GM19193 (cell line): ENCODE data around the gene NBDY.

ENCODE experiments used
- POLR2A ChIP-seq: IDR thresholded peaks from 4 replicates; pipeline ENCODE4 v1.6.1; 2011; ENCODE audit not compliant: insufficient read depth, insufficient read length; ENCODE audit errors: extremely low read depth

The NBDY gene

DNA sequence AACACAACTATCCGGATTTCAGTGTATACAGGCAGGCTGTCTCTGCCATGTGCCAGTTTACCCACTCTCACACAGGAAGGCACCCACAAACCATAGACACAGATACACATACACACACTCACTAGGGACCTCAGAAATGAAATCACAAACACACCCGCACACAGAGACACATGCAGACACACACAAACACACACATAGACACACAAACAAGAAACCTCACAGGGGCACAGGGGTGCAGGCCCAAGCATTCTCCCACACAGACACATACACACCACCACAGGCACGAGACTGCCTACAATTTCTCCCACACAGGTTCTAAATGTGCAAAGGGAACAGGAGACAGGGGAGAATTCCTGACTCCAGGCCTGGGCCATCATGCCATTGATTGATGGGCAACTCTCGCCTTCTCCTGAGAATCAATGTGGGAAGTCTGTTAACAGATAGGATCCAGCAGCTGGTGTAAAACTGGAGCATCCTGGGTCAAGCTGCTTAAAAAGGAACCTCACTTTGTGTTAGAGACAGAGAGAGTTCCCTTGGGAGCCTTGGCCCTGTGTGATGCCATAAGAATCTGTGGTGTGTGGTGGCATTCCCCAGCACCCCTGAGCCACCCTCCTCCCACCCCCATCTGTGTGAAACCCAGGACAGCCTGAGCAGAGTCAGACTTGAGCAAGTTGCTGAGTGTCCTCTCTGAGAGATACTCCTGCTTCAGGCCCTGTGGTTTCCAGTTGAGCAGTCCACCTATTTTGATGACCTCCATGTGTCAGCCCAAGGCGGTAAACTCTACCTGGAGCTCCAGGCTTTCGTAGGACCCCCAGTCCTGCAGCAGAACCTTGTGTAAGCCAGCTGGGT is 33.9 kb downstream of the NBDY start:
- TF ChIP-seq POLR2A, result no peak

DNA sequence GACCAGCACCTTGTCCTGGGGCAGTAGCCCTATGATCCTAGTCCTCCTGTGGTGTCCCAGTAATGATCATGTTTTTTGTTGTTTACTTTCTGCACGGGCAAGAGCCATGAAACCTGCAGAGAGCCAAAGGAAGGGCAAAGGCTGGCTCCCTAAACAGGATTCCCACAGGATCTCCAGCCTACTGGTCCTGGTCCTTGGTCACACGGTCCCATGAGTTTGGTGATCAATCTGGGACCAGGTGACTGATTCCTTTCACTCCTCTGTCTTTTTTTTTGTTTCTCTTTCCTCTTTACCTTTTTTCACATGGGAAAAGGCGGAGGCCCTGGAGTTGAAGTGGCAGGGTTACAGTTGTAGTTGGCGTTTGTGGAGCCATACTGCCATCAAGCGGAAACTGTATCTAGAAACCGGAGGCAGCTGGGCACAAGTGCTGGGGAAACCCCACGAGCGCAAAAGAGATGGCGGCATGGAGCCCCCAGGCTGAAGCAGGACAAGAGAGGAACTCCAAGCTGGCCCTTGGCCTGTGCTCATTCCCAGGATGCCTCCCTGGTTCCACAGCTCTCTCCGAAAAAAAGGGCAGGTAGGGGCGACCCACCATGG is 34.6 kb downstream of the NBDY start:
- peak; percentile 29 for TF ChIP-seq POLR2A

DNA sequence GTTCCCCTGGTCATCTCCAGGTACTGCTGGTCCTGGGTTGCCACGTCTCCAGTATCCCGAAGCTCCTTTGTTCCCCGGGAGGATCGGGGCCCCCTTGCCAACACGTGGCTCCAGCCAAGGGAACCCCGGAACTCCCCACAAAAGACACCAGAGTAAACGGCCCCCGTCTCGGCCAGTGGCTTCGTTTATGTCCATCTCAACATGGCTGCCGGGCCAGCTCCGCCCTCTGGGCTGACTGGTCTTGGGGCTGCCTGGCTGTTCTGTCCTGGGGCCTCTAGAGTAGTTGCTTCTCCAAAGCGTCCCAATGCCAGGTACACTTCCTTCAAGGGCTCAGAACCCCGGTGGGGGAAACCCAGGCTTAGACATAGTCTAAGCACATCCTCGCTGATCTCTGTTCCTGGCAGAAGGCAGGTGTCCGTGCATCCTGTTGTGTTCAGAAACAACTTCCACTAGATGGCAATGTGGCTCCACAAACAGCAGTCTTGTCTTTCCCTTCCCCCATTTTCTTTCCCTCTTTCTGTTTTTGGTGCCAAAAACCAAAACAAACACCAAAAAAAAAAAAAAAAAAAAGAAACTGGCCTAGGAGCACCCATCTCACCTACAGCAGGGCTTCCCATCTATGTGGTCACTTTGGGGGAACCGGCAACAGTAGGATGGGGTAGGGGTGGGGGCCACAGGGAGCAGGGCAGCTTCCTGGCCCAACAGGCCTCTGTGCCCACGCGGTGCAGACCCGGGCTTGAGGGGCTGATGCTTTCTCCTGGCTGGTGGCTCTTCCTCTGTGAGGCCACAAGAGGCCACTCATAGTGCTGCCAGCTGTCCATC is 35.3 kb downstream of the NBDY start:
- peak; percentile 12 for TF ChIP-seq POLR2A

DNA sequence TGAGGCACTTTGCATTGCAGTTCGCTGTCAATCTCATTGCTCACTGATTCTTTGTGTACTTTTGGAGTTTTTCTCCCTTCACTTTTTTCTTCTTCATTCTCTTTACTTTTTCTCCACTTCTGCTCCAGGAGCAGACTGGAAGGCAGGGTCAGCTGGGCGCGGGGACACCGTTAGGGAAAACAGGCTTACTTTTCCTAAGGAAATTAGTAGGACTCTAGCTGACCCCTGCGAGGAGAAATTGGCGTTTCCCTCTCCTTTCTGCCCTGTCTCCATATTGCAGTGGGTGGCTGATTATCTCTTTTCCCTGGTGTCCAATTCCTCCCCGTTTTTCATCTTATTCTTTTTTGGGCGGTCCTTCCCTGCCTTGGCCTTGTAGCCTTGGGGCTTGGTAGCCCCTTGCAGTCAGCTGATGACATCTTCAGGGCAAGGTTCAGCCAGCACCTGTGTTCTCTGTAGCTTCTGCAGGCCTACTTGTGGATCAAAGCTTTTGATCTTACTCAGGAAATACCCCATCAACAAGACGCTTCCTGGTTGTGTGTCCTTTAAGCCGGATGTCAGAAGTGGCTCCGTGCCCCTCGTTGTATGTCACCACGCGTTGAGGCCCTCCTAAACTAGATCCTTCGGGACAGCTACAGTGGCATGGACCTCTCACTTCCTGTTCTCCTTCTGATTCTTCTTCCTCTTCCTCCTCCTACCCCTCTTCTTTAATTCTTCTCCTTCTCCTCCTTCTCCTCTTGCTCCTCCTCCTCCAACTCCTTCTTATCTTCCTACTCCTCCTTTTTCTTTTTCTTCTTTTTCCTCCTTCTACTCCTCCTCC is 36.1 kb downstream of the NBDY start:
- no peak for TF ChIP-seq POLR2A

DNA sequence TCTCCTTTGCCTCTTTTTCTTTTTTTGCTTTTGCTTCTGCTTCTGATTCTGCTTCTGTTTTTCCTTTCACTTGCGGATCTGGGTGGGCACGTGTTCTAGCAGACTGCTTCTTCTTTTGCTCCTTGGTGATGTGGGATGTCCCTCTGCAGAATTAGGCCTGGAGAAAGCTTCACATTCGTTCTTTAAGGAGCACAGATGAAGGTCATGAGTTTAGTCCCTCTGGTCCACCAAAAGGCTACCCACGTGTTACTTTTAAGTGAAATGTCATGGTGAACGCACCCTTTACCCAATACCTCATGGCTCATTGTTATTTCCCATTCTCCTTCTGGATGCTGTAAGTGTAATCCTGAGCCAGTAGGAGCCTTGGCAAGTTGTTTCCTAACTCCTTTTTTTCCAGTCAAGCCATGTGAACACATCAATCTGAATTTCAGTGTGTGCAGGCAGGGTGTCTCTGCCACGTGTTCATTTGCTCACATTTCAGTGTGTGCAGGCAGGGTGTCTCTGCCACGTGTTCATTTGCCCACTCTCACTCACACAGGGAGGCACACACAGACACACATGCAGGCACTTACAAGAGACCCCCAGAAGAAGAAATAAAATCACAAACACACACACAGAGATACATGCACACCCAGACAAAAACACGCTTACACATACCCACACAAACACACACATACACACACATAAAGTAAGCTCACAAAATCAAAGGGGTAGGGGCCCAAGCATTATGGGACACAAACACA is 36.9 kb downstream of the NBDY start:
- TF ChIP-seq POLR2A, result no peak

DNA sequence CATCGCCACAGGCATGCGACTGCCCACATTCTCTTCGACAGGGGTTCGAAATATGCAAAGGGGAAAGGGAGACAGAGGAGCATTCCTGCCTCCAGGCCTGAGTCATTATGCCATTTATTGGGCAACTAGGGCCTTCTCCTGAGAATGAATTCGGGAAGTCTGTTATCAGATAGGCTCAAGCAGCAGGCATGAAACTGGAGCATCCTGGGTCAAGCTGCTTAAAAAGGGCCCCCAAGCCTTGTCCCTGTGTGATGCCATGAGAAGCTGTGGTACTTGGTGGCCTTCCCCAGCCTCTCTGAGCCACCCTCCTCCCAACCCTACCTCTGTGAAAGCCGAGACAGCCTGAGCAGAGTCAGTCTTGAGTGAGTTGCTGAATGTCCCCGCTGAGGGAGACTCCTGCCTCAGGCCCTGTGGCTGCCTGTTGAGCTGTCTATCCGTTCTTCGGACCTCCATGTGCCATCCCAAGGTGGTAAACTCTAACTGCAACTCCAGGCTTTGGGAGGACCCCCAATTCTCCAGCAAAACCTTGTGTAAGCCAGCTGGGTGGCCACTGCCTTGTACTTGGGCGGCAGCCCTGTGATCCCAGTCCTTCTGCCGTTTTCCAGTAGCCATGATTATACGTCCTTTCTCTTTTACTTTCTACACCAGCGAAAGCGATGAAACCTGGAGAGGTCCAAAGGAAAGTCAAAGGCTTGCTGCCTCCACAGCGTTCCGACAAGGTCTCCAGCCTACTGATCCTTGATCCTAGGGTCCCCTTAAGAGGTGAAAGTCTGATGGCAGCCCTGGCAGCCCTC is 37.7 kb downstream of the NBDY start:
- no peak for TF ChIP-seq POLR2A

DNA sequence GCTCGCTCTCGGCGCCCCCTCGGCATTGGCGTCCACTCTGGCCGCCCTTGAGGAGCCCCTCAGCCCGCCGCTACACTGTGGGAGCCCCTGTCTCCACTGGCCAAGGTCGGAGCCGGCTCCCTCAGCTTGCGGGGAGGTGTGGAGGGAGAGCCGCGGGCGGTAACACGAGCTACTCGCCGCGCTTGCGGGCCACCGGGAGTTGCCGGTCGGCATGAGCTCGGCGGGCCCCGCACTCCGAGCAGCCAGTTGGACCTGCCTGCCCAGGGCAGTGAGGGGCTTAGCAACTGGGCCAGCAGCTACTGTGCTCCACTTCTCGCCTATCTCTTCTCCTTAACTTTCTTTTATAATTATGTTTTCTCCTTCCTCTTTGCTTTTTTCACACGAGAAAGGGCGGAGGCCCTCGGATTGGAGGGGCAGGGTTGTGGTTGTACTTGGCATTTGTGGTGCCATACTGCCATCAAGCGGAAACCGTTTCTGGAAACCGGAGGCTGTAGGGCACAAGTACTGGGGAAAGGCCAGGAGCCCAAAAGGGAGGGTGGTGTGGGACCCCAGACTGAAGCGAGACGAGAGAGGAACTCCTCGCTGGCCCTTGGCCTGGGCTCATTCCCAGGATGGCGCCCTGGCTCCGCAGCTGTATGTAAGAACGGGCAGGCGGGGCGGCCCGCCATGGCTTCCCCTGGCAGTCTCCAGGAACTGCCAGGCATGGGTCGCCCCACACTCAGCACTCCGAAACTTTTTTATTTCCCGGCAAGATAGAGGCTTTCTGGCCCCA is 38.5 kb downstream of the NBDY start:
- peak; percentile 42 for TF ChIP-seq POLR2A

DNA sequence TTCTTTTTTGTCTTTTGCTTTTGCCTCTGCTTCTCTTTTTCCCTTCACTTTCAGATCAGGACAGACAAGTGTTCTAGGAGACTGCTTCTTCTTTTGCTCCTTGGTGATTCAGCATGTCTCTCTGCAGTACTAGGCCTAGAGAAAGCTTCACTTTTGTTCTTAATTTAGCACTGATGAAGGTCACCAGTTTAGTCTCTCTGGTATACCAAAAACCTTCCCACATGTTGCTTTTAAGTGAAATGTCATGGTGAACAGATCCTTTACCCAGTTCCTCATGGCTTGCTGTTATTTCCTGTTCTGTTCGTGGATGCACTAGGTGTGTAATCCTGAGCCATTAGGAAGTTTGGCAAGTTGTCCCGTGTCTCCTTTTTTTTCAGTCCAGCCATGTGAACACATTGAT is 53.3 kb downstream of the NBDY start:
- TF ChIP-seq POLR2A, result no peak

DNA sequence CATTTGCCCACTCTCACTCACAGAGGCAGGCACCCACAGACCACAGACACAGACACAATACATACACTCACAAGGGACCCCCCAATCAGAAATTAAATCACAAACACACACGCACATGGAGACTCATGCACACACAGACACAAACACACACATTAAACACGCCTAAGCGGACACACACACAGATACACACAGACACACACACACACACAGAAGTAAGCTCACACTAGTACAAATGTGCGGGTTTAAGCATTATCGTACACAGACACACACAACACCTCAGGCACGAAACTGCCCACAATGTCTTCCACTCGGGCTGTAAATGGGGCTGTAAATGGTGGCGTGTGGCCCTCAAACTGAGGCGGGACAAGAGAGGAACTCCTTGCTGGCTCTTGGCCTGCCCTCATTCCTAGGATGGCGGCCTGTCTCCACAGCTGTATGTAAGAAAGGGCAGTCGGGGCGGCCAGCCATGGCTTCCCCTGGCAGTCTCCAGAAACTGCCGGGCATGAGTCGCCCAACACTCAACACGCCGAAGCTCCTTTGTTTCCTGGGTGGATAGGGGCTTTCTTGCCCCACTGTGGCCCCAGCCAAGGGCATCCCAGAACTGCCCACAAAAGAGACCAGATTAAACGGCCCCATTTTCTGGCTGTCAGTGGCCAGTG is 53.9 kb downstream of the NBDY start:
- no peak for TF ChIP-seq POLR2A

DNA sequence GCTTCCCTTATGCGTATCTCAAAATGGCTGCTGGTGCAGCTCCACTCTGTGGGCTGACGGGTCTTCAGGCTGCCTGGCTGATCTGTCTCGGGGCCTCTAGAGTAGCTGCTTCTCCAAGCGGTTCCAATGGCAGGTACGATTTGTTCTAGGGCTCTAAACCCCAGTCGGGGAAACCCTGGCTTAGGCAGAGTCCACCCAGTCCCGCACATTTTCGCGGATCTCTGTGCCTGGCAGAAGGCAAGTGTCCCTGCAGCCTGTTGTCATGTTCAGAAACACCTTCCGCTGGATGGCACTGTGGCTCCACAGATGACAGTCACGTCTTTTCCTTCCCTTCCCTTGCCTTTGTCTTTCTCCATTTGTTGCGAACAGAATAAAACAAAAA is 54.4 kb downstream of the NBDY start:
- no peak for TF ChIP-seq POLR2A

DNA sequence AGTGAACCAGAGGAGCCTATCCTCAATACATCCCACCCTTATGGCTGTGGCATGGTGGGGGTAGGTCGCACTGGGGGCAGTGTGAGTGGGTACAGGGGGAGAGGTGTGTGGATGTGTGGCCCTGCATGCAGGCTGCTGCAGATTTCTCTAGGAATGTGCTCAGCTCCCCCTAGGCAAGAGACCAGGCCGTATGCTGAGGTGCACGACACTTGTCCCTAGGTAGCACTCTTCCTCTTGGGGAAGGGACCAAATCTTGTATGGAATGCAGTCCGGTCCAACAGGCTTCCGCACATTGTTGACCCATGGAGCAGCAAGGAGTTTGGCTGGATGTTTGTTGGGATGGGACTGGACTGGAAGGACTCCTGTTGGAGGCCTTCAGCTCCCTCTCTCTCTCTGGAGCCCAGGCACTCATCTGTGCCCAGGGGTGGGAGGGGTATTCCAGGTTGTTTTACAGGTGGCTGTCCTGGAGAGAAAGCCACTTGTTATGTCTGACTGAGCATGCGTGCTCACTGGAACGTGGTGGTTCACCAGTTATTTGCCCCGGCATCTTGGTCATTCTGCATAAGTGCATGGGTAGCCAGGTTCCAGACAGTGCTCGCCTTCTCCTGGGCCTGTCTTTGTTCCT is 55.1 kb downstream of the NBDY start:
- TF ChIP-seq POLR2A, result no peak

DNA sequence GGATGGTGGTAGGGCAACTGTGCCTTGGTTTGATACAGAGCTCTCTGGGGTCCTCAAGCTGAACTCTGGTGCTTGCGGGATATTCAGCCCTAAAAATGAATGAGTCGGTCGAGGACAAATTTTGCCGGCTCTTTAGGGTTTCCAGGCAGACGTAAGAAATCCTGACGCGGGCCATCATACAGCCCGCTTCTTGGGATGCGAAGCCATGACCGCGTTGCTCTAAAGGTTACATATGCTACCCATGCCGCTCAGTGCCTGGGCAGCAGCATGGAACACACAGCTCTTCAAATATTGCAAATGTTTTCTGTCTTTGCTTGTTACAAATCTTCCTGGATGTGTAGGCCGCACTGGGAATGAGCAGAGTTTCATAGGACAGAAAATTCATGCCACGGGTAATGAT is 55.6 kb downstream of the NBDY start:
- TF ChIP-seq POLR2A, result no peak
